DOHH2 (cell line): ENCODE measurements around the gene HDAC10.

Experiments
- CTCF ChIP-seq: fragments of 200-600 bp; sonication (generic); IDR thresholded peaks from one replicate; pipeline ENCODE4 v1.5.1; 2014; ENCODE audit warnings: antibody characterized with exemption, mild to moderate bottlenecking, low read depth, low read length; ENCODE audit not compliant: poor library complexity, severe bottlenecking
- EZH2phosphoT487 ChIP-seq: fragments of 200-600 bp; sonication (generic); IDR thresholded peaks from 2 replicates; pipeline ENCODE4 v1.6.1; 2017; ENCODE audit warnings: borderline replicate concordance, mild to moderate bottlenecking, antibody characterized with exemption, low read length, moderate library complexity, mixed read lengths

- TF ChIP-seq CTCF, result no peak
- TF ChIP-seq EZH2phosphoT487, result no peak
Measured at GRCh38 chr22:50253941-50254340, 2.9 kb upstream of the HDAC10 start.
